ENCODE results near the gene NAA20.

The NAA20 gene

DNA sequence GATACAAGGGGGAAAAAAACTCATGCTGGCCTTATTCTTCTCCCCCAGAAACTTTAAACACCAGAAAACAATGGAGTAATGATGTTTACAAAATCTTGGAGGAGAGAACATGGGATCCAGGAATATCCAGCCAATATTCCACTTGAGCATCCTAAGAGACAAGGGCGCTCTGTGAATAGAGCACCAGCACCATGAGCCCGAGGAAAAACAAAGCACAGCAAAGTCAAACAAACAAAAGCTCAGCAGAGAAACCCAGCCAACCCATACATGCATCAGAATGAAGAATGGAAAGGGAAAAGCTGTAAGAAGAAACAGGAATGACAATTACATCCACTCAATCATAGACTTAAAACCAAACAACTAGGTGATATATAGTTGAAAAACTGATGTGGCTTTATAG, 4.6 kb upstream of the NAA20 start:
- Histone ChIP-seq H3K36me3 (no peaks in the 10 kb centered on the region), H3K4me1 (peaks cover 0 to 34% (median 12%) of the 10 kb centered on the region in 4 donors), H3K9me3 (no peaks in the 10 kb centered on the region), H3K27me3 (no peaks in the 10 kb centered on the region), H3K4me3 (no peak overlapping the region), H3K27ac (no peak overlapping the region)
- intact Hi-C loops (cut with DNase I; ENCODE audit: low total_unique reads), result no loop called here
- TF ChIP-seq, protein P1, sequence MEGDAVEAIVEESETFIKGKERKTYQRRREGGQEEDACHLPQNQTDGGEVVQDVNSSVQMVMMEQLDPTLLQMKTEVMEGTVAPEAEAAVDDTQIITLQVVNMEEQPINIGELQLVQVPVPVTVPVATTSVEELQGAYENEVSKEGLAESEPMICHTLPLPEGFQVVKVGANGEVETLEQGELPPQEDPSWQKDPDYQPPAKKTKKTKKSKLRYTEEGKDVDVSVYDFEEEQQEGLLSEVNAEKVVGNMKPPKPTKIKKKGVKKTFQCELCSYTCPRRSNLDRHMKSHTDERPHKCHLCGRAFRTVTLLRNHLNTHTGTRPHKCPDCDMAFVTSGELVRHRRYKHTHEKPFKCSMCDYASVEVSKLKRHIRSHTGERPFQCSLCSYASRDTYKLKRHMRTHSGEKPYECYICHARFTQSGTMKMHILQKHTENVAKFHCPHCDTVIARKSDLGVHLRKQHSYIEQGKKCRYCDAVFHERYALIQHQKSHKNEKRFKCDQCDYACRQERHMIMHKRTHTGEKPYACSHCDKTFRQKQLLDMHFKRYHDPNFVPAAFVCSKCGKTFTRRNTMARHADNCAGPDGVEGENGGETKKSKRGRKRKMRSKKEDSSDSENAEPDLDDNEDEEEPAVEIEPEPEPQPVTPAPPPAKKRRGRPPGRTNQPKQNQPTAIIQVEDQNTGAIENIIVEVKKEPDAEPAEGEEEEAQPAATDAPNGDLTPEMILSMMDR (IDR thresholded peaks at IDR 0.05), result no peak
- DNase-seq, result no peak

GRCh38 chr20:20014659-20015058, 2.5 kb upstream of the NAA20 start:
- intact Hi-C loops (cut with DNase I; ENCODE audit: low total_unique reads), result loop anchor here (5.0 kb wide), 1 partner anchor 38 kb away; the partner anchor contains the start of genes CFAP61 and CRNKL1
- TF ChIP-seq, protein P1 (IDR thresholded peaks at IDR 0.05), result no peak
- Histone ChIP-seq H3K4me1 (peaks cover 0 to 50% (median 29%) of the 10 kb centered on the region in 4 donors), H3K27me3 (no peaks in the 10 kb centered on the region), H3K9me3 (no peaks in the 10 kb centered on the region), H3K27ac (no peak overlapping the region), H3K4me3 (no peak overlapping the region), H3K36me3 (no peaks in the 10 kb centered on the region)
- DNase-seq, result no peak

DNA sequence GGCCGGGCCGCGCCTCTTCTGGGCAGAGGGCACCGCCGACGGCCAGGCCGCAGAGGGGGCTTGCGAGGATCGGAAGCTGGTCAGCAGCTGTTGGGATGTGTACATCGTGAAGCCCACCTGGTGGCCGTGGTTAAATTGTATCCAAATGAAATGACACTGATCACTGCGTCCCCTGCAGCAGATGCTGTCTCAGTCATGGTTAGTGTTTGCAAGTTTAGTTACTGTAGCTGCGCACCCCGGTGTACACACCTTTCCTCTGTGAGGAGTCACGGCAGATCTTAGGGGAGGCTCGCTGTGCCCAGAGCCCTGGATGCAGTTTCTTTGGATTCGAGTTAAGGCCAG, 653 bp downstream of the NAA20 start:
- Histone ChIP-seq H3K4me3 (peak overlapping the region; percentile 80 to 97), H3K27ac (peak overlapping the region; percentile 78 to 87), H3K4me1 (peaks cover 0 to 35% (median 24%) of the 10 kb centered on the region in 4 donors), H3K36me3 (peaks cover 0 to 6% (median 0%) of the 10 kb centered on the region in 3 donors), H3K27me3 (no peaks in the 10 kb centered on the region), H3K9me3 (no peaks in the 10 kb centered on the region)
- TF ChIP-seq, protein P1 (IDR thresholded peaks at IDR 0.05), result no peak
- intact Hi-C loops (cut with DNase I; ENCODE audit: low total_unique reads), result loop anchor here (5.0 kb wide), 1 partner anchor 34 kb away; the partner anchor contains the start of genes CFAP61 and CRNKL1
- no peak for DNase-seq

GRCh38 chr20:20018366-20018765, 1.2 kb downstream of the NAA20 start:
- Histone ChIP-seq H3K36me3 (peaks cover 0 to 11% (median 0%) of the 10 kb centered on the region in 3 donors), H3K9me3 (no peaks in the 10 kb centered on the region), H3K4me3 (peak overlapping the region; percentile 80 to 97), H3K4me1 (peaks cover 0 to 35% (median 24%) of the 10 kb centered on the region in 4 donors), H3K27me3 (no peaks in the 10 kb centered on the region), H3K27ac (no peak overlapping the region)
- DNase-seq, result no peak
- TF ChIP-seq, protein P1 (IDR thresholded peaks at IDR 0.05), result no peak
- intact Hi-C loops (cut with DNase I; ENCODE audit: low total_unique reads), result loop anchor here (5.0 kb wide), 1 partner anchor 34 kb away; the partner anchor contains the start of genes CFAP61 and CRNKL1

DNA sequence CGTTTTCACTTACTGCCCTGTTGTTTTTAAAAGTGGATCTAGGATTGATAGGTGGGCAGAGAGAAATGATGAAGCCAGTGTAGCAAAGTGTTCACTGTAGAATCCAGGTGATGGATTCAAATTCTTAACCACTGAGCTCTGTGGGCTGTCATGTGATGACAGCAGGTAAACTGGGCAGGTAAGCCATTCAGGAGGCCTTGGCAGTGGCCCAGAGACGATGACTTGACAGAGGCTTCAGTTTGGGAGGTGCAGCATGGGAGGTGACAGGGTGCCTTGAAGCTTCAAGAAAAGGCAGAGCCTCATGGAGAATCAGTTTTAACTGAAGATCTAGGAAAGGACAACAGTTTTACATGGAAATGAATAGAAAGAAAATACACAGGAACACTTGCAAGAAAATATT, 2.0 kb downstream of the NAA20 start:
- intact Hi-C loops (cut with DNase I; ENCODE audit: low total_unique reads), result loop anchor here (5.0 kb wide), 1 partner anchor 33 kb away; the partner anchor contains the start of genes CFAP61 and CRNKL1
- Histone ChIP-seq H3K27me3 (no peaks in the 10 kb centered on the region), H3K4me3 (no peak overlapping the region), H3K4me1 (peaks cover 0 to 35% (median 24%) of the 10 kb centered on the region in 4 donors), H3K36me3 (peaks cover 0 to 12% (median 0%) of the 10 kb centered on the region in 3 donors), H3K9me3 (no peaks in the 10 kb centered on the region), H3K27ac (no peak overlapping the region)
- TF ChIP-seq, protein P1 (IDR thresholded peaks at IDR 0.05), result no peak
- no peak for DNase-seq

Data from tibial artery (tissue), 4 donors.